ENCODE data around the gene KIAA0513. TPM values are rescaled to one million over a fixed set of nuclear protein-coding genes. Genes with fewer than 3 reads are reported as not detected.
A peak's percentile ranks its signal among the peaks of the same experiment; 100 is the strongest.

Gene KIAA0513
- total and polyA plus RNA-seq, 2 of the 13 experiments (the other 11 are each of a cell fraction or from before 2014, with no cell fraction given): 1.8 TPM

DNA sequence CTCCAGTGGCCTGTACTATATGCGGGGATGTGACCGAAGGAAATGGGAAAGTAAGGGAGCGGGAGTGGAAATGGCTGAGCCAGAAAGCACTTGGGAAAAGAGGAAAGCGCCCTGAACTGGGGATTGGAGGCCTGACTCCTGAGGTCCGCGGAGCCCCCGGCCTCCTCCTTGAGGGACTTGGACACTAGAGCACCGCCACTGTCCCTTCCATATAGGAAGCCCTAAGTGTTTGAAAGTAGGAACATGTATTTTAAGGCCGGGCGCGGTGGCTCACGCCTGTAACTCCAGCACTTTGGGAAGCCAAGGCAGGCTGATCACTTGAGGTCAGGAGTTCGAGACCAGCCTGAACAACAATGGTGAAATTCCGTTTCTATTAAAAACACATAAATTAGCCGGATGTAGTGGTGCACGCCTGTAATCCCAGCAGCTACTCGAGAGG is 15.7 kb upstream of the KIAA0513 start (continued):
- TF ChIP-seq NR2C2 (CRISPR knock-in tag; IDR thresholded peaks at IDR 0.05; ENCODE audit: borderline replicate concordance) (no peak), SETDB1 (CRISPR knock-in tag; IDR thresholded peaks at IDR 0.05; ENCODE audit: borderline replicate concordance) (no peak), ZSCAN29 (CRISPR knock-in tag; conservative IDR thresholded peaks at IDR 0.05) (no peak; the same call in 1 of the 2 replicates), MXD4 (CRISPR knock-in tag; IDR thresholded peaks at IDR 0.05) (no peak), NCOA5 (CRISPR knock-in tag; IDR thresholded peaks at IDR 0.05) (no peak), ZNF605 (CRISPR knock-in tag; IDR thresholded peaks at IDR 0.05) (no peak; the same call in 1 of the 2 replicates), SOX5 (CRISPR knock-in tag; IDR thresholded peaks at IDR 0.05; ENCODE audit: borderline replicate concordance) (no peak), SATB2 (CRISPR knock-in tag; IDR thresholded peaks at IDR 0.05) (0 out of 2 replicates have a peak, but pooled peaks have one; percentile 8), ZNF713 (CRISPR knock-in tag; IDR thresholded peaks at IDR 0.05) (0 out of 2 replicates have a peak, but pooled peaks have one; percentile 22), ZNF44 (CRISPR knock-in tag; IDR thresholded peaks at IDR 0.05) (peak; percentile 7; the same call in 1 of the 2 replicates), THYN1 (CRISPR knock-in tag; IDR thresholded peaks at IDR 0.05; ENCODE audit: borderline replicate concordance, low read depth) (no peak), ZNF430 (CRISPR knock-in tag; IDR thresholded peaks at IDR 0.05) (no peak), NR2F2 (IDR thresholded peaks at IDR 0.05; ENCODE audit: borderline replicate concordance, low read depth) (0 out of 2 replicates have a peak, but pooled peaks have one; percentile 3), TBX3 (IDR thresholded peaks at IDR 0.05; ENCODE audit: borderline replicate concordance) (no peak), SP1 (IDR thresholded peaks at IDR 0.05) (no peak), SP1 (CRISPR knock-in tag; IDR thresholded peaks at IDR 0.05) (no peak), ZNF841 (CRISPR knock-in tag; IDR thresholded peaks at IDR 0.05; ENCODE audit: borderline replicate concordance) (0 out of 2 replicates have a peak, but pooled peaks have one; percentile 33), ZNF337 (CRISPR knock-in tag; IDR thresholded peaks at IDR 0.05; ENCODE audit: borderline replicate concordance, low read depth) (0 out of 2 replicates have a peak, but pooled peaks have one; percentile 2), ZNF580 (CRISPR knock-in tag; IDR thresholded peaks at IDR 0.05; ENCODE audit: borderline replicate concordance, low read depth) (peak; percentile 46; the same call in 1 of the 2 replicates), TBL1XR1 (IDR thresholded peaks at IDR 0.05; ENCODE audit: borderline replicate concordance, low read length, partially characterized antibody) (no peak), SSRP1 (CRISPR knock-in tag; IDR thresholded peaks at IDR 0.05) (no peak; the same call in 1 of the 2 replicates), ZNF350 (CRISPR knock-in tag; IDR thresholded peaks at IDR 0.05; ENCODE audit: borderline replicate concordance, low read depth) (0 out of 2 replicates have a peak, but pooled peaks have one; percentile 13)
- TF ChIP-seq, protein P1, sequence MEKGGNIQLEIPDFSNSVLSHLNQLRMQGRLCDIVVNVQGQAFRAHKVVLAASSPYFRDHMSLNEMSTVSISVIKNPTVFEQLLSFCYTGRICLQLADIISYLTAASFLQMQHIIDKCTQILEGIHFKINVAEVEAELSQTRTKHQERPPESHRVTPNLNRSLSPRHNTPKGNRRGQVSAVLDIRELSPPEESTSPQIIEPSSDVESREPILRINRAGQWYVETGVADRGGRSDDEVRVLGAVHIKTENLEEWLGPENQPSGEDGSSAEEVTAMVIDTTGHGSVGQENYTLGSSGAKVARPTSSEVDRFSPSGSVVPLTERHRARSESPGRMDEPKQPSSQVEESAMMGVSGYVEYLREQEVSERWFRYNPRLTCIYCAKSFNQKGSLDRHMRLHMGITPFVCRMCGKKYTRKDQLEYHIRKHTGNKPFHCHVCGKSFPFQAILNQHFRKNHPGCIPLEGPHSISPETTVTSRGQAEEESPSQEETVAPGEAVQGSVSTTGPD (CRISPR knock-in tag; IDR thresholded peaks at IDR 0.05): no peak
- TF ChIP-seq, protein P2, sequence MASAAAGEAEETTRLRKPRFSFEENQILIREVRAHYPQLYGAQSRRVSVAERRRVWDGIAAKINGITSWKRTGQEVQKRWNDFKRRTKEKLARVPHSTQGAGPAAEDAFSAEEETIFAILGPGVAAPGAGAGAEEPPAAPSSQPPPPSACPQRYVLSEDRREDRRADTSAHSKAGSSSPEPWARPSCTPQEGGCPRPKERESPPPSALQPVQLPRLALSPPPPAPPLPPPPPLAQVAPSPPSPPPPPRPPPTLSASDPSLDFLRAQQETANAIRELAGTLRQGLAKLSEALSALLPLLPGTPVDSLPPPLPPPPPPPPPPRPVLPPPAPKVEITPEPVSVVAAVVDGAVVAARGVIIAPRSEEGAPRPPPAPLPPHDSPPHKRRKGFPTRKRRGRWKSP (CRISPR knock-in tag; IDR thresholded peaks at IDR 0.05): no peak; the same call in 1 of the 2 replicates
- TF ChIP-seq, protein P3, sequence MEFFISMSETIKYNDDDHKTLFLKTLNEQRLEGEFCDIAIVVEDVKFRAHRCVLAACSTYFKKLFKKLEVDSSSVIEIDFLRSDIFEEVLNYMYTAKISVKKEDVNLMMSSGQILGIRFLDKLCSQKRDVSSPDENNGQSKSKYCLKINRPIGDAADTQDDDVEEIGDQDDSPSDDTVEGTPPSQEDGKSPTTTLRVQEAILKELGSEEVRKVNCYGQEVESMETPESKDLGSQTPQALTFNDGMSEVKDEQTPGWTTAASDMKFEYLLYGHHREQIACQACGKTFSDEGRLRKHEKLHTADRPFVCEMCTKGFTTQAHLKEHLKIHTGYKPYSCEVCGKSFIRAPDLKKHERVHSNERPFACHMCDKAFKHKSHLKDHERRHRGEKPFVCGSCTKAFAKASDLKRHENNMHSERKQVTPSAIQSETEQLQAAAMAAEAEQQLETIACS (CRISPR knock-in tag; IDR thresholded peaks at IDR 0.05): 0 out of 2 replicates have a peak, but pooled peaks have one; percentile 10
- TF ChIP-seq, protein P4, sequence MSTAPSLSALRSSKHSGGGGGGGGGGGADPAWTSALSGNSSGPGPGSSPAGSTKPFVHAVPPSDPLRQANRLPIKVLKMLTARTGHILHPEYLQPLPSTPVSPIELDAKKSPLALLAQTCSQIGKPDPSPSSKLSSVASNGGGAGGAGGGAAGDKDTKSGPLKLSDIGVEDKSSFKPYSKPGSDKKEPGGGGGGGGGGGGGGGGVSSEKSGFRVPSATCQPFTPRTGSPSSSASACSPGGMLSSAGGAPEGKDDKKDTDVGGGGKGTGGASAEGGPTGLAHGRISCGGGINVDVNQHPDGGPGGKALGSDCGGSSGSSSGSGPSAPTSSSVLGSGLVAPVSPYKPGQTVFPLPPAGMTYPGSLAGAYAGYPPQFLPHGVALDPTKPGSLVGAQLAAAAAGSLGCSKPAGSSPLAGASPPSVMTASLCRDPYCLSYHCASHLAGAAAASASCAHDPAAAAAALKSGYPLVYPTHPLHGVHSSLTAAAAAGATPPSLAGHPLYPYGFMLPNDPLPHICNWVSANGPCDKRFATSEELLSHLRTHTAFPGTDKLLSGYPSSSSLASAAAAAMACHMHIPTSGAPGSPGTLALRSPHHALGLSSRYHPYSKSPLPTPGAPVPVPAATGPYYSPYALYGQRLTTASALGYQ (CRISPR knock-in tag; IDR thresholded peaks at IDR 0.05): 0 out of 2 replicates have a peak, but pooled peaks have one; percentile 6

Measured in HepG2 (cell line).